ENCODE results near the gene NFIA.

- no peak for TF ChIP-seq CTCF (conservative IDR thresholded peaks at IDR 0.05 in 1 of 2, IDR thresholded peaks at IDR 0.05 in 1 of 2; ENCODE audit: extremely low read depth in 1 of 2, insufficient read depth in 1 of 2, low read depth in 1 of 2, low read length in 2 of 2)
- no peak for TF ChIP-seq EZH2 (IDR thresholded peaks at IDR 0.05; ENCODE audit: borderline replicate concordance, low read length)
Observed at GRCh38 chr1:61255358-61255703, 173.0 kb downstream of the NFIA start.
